Liver (tissue), 3 donors: ENCODE results near the gene SLC25A39.

Source experiments
- JUND ChIP-seq, 2 donors: IDR thresholded peaks; 2 replicates each; pipeline ENCODE4 v1.6.1; 2016; ENCODE audit warnings: antibody characterized with exemption in 2 of 2
- ZBTB33 ChIP-seq: IDR thresholded peaks from 2 replicates; pipeline ENCODE4 v1.6.1; 2016; ENCODE audit warnings: antibody characterized with exemption
- TF ChIP-seq, protein P1 (sequence below): fragments of 150-350 bp; IDR thresholded peaks from 2 replicates; pipeline ENCODE4 v1.5.1; 2017; ENCODE audit warnings: improper control_type of control experiment, low read depth, low read length; ENCODE audit not compliant: missing input control
- TF ChIP-seq, protein P2 (sequence below): IDR thresholded peaks from 2 replicates; pipeline ENCODE4 v1.6.1; 2016; ENCODE audit warnings: antibody characterized with exemption, mild to moderate bottlenecking
- donor health status: healthy.
- donor health status: healthy.

- TF ChIP-seq, protein P1, sequence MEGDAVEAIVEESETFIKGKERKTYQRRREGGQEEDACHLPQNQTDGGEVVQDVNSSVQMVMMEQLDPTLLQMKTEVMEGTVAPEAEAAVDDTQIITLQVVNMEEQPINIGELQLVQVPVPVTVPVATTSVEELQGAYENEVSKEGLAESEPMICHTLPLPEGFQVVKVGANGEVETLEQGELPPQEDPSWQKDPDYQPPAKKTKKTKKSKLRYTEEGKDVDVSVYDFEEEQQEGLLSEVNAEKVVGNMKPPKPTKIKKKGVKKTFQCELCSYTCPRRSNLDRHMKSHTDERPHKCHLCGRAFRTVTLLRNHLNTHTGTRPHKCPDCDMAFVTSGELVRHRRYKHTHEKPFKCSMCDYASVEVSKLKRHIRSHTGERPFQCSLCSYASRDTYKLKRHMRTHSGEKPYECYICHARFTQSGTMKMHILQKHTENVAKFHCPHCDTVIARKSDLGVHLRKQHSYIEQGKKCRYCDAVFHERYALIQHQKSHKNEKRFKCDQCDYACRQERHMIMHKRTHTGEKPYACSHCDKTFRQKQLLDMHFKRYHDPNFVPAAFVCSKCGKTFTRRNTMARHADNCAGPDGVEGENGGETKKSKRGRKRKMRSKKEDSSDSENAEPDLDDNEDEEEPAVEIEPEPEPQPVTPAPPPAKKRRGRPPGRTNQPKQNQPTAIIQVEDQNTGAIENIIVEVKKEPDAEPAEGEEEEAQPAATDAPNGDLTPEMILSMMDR = no peak
- TF ChIP-seq JUND (IDR thresholded peaks at IDR 0.05) (no peak), ZBTB33 (no peak)
- TF ChIP-seq, protein P2, sequence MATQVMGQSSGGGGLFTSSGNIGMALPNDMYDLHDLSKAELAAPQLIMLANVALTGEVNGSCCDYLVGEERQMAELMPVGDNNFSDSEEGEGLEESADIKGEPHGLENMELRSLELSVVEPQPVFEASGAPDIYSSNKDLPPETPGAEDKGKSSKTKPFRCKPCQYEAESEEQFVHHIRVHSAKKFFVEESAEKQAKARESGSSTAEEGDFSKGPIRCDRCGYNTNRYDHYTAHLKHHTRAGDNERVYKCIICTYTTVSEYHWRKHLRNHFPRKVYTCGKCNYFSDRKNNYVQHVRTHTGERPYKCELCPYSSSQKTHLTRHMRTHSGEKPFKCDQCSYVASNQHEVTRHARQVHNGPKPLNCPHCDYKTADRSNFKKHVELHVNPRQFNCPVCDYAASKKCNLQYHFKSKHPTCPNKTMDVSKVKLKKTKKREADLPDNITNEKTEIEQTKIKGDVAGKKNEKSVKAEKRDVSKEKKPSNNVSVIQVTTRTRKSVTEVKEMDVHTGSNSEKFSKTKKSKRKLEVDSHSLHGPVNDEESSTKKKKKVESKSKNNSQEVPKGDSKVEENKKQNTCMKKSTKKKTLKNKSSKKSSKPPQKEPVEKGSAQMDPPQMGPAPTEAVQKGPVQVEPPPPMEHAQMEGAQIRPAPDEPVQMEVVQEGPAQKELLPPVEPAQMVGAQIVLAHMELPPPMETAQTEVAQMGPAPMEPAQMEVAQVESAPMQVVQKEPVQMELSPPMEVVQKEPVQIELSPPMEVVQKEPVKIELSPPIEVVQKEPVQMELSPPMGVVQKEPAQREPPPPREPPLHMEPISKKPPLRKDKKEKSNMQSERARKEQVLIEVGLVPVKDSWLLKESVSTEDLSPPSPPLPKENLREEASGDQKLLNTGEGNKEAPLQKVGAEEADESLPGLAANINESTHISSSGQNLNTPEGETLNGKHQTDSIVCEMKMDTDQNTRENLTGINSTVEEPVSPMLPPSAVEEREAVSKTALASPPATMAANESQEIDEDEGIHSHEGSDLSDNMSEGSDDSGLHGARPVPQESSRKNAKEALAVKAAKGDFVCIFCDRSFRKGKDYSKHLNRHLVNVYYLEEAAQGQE = no peak
These were observed 13.0 kb downstream of the SLC25A39 start for GRCh38 chr17:44311562-44312181.
